Gastrocnemius medialis (tissue), 4 donors: Measurements from ENCODE around the gene SOAT2. TPM values are rescaled to one million over a fixed set of nuclear protein-coding genes. Genes with fewer than 3 reads are reported as not detected.

Experiments
- ATAC-seq, 2 donors: fragments of 150-250 bp; one replicate each; pipeline ENCODE4 v1.9.1; 2016
- DNase-seq, 2 donors: peaks; one replicate each; pipeline ENCODE4 v3.0.0-alpha.2; 2019
- H3K27ac ChIP-seq, 4 donors: fragments of 200-600 bp; sonication (generic); 1 replicate in 1 of 4; 2 replicates in 3 of 4; pipeline ENCODE4 v1.5.1; 2016 to 2018; ENCODE audit warnings: mild to moderate bottlenecking in 2 of 4, moderate library complexity in 1 of 4
- H3K27me3 ChIP-seq, 3 donors: fragments of 200-600 bp; sonication (generic) in 2 of 3; 1 replicate in 1 of 3; 2 replicates in 2 of 3; pipeline versions ENCODE4 v1.5.1 to v1.6.0; 2016 to 2019; ENCODE audit warnings: mild to moderate bottlenecking in 1 of 3, moderate library complexity in 1 of 3
- H3K36me3 ChIP-seq, 2 donors: fragments of 200-600 bp; sonication (generic) in 1 of 2; one replicate each; pipeline ENCODE4 v1.5.1; 2017 to 2018
- H3K4me1 ChIP-seq, 2 donors: fragments of 200-600 bp; sonication (generic) in 1 of 2; one replicate each; pipeline ENCODE4 v1.5.1; 2016 to 2017; ENCODE audit warnings: mild to moderate bottlenecking in 2 of 2
- H3K4me3 ChIP-seq, 4 donors: fragments of 200-600 bp; sonication (generic) in 3 of 4; 1 replicate in 1 of 4; 2 replicates in 3 of 4; pipeline ENCODE4 v1.5.1; 2016 to 2019; ENCODE audit warnings: mild to moderate bottlenecking in 2 of 4
- H3K9me3 ChIP-seq, 3 donors: fragments of 200-600 bp; sonication (generic) in 2 of 3; 1 replicate in 1 of 3; 2 replicates in 2 of 3; pipeline ENCODE4 v1.5.1; 2016 to 2019
- POLR2A ChIP-seq, 2 donors: fragments of 450-650 bp; IDR thresholded peaks; one replicate each; pipeline ENCODE4 v1.6.1; 2017; ENCODE audit warnings: antibody characterized with exemption in 2 of 2, mild to moderate bottlenecking in 2 of 2, moderate library complexity in 2 of 2
- in situ Hi-C, 4 donors: fragments of 200-750 bp; cut with MboI; loops; one replicate each; pipeline versions ENCODE4 v1.15.0 to v1.8.0; 2017; ENCODE audit warnings: low sequenced_read_pairs in 4 of 4
- intact Hi-C: fragments of 100-400 bp; cut with DNase I; formaldehyde crosslinking; loops from one replicate; pipeline ENCODE4 v1.15.1; 2023; ENCODE audit warnings: low total_unique reads
- total RNA-seq, 4 donors: library from RNA; depleted of rRNA; stranded (reverse); fragments of >200 nt; gene quantifications; one replicate each; pipeline versions ENCODE4 v1.1.0 to v1.2.3, GENCODE V29; 2016
- TF ChIP-seq, protein P1 (sequence below), 5 experiments: fragments of 450-650 bp in 3 of 5; fragments of 200-600 bp in 2 of 5; sonication (generic) in 2 of 5; IDR thresholded peaks in 4 of 5; conservative IDR thresholded peaks in 1 of 5; 1 replicate in 4 of 5; 2 replicates in 1 of 5; pipeline ENCODE4 v1.5.1; 2016 to 2019; ENCODE audit warnings: antibody characterized with exemption in 5 of 5, mild to moderate bottlenecking in 3 of 5, moderate library complexity in 3 of 5

The SOAT2 gene
- total RNA-seq, 4 donors from 2014 or later = not detected

DNA sequence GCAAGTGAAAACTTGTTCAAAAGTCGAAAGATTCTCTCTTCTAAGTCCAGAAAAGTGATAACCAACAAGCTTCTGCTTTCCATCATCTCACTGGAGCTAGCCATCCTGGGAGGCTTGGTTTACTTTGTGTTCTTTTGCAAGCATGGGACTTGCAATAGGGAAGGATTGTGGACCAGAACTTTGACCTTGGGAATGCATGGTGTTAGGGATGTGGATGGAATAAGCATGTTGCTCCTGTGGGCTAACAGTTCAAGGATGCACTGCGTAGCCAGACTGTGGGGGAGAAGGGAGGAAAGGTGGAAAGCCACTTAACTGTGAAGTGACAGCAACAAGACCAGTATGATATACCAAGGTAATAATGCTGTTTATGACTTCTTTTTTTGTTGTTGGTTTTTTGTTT lies 28.6 kb downstream of the SOAT2 start:
- no peak for ATAC-seq
- no peak overlapping the region for H3K4me3 ChIP-seq
- H3K9me3 ChIP-seq = no peaks in the 10 kb centered on the region
- TF ChIP-seq POLR2A (IDR thresholded peaks at IDR 0.05) = no peak
- TF ChIP-seq, protein P1, sequence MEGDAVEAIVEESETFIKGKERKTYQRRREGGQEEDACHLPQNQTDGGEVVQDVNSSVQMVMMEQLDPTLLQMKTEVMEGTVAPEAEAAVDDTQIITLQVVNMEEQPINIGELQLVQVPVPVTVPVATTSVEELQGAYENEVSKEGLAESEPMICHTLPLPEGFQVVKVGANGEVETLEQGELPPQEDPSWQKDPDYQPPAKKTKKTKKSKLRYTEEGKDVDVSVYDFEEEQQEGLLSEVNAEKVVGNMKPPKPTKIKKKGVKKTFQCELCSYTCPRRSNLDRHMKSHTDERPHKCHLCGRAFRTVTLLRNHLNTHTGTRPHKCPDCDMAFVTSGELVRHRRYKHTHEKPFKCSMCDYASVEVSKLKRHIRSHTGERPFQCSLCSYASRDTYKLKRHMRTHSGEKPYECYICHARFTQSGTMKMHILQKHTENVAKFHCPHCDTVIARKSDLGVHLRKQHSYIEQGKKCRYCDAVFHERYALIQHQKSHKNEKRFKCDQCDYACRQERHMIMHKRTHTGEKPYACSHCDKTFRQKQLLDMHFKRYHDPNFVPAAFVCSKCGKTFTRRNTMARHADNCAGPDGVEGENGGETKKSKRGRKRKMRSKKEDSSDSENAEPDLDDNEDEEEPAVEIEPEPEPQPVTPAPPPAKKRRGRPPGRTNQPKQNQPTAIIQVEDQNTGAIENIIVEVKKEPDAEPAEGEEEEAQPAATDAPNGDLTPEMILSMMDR (IDR thresholded peaks at IDR 0.05 in 4 of 5, conservative IDR thresholded peaks at IDR 0.05 in 1 of 5) = no peak
- H3K36me3 ChIP-seq = no peaks in the 10 kb centered on the region
- in situ Hi-C loops (no loop called here), intact Hi-C loops (no loop called here)
- H3K4me1 ChIP-seq = no peaks in the 10 kb centered on the region
- DNase-seq = no peak
- H3K27ac ChIP-seq = no peak overlapping the region
- no peaks in the 10 kb centered on the region for H3K27me3 ChIP-seq

DNA sequence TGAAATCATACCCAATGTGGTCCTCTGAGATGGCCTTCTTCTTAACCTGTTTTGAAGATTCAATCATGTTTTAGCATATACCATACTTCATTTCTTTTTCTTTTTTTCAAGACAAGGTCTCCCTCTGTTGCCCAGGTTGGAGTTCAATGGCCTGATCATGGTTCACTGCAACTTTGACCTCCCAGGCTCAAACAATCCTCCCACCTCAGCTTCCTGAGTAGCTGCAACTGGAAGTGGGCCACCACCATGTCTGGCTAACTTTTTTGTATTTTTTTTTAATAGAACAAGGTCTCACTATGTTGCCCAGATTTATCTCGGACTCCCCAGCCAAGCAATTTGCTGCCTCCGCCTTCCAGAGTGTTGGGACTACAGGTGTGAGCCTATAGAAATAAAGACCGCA lies 30.4 kb downstream of the SOAT2 start:
- in situ Hi-C loops (no loop called here), intact Hi-C loops (no loop called here)
- no peaks in the 10 kb centered on the region for H3K36me3 ChIP-seq
- no peak for TF ChIP-seq POLR2A (IDR thresholded peaks at IDR 0.05)
- TF ChIP-seq, protein P1 (IDR thresholded peaks at IDR 0.05 in 4 of 5, conservative IDR thresholded peaks at IDR 0.05 in 1 of 5) = no peak
- no peak overlapping the region for H3K4me3 ChIP-seq
- no peaks in the 10 kb centered on the region for H3K9me3 ChIP-seq
- no peak overlapping the region for H3K27ac ChIP-seq
- no peaks in the 10 kb centered on the region for H3K27me3 ChIP-seq
- H3K4me1 ChIP-seq = no peaks in the 10 kb centered on the region
- no peak for DNase-seq
- no peak for ATAC-seq

DNA sequence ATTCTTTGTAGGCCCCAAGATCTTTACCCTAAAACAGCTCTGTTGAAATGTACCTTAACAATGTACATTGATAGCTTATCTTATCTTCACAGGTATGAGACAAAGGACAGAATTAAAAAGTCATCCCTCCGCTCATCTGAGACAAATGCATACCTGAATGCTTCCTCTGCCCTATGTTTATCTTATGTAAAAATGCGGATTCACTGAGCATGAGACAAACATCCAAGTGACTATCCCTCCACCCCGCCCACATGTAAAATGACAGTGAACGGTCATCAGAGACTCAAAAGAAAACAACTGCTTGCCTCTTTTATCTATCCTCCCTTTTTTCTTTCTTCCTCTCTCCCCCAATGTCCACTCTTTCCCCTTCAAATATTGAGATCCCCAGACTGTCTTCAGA lies 40.1 kb downstream of the SOAT2 start:
- Histone ChIP-seq H3K4me1 (no peaks in the 10 kb centered on the region), H3K36me3 (no peaks in the 10 kb centered on the region), H3K27me3 (no peaks in the 10 kb centered on the region), H3K4me3 (no peak overlapping the region), H3K27ac (no peak overlapping the region), H3K9me3 (no peaks in the 10 kb centered on the region)
- in situ Hi-C loops (no loop called here), intact Hi-C loops (no loop called here)
- ATAC-seq (no peak), DNase-seq (no peak)
- TF ChIP-seq POLR2A (IDR thresholded peaks at IDR 0.05) = no peak
- TF ChIP-seq, protein P1 (IDR thresholded peaks at IDR 0.05 in 4 of 5, conservative IDR thresholded peaks at IDR 0.05 in 1 of 5) = no peak

DNA sequence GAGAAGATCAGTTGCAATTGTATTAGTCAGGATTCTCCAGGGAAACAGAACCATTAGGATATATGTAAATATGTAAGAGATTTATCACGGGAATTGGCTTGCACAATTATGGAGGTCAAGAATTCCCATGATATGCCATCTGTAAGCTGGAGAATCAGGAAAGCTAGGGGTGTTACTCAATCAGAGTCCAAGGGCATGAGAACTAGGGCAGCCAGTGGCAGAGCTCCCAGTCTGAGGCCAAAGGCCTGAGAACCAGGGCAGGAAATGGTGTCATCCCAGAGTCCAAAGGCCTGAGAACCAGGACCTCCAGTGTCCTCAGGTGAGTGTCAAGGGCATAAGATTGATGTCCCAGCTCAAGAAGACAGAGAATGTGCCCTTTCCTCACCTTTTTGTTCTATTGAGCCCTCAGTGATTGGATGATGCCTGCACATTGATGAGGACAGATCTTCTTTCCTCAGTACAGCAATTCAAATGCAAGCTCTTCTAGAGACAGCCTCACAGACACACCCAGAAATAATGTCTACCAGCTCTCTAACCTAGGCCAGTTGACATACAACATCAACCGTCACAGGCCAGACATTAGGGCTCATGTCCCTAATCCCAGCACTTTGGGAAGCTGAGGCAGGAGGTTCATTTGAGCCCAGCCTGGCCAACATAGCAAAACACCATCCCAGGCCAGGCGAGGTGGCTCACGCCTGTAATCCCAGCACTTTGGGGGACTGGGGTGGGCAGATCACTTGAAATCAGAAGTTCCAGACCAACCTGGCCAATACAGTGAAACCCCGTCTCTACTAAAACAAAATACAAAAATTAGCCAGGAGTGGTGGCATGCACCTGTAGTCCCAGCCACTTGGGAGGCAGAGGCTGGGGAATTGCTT lies 42.3 kb downstream of the SOAT2 start:
- in situ Hi-C loops = no loop called here
- H3K27me3 ChIP-seq = no peaks in the 10 kb centered on the region
- DNase-seq (no peak), ATAC-seq (no peak)
- no peaks in the 10 kb centered on the region for H3K4me1 ChIP-seq
- no peaks in the 10 kb centered on the region for H3K36me3 ChIP-seq
- H3K27ac ChIP-seq = no peak overlapping the region
- TF ChIP-seq POLR2A (IDR thresholded peaks at IDR 0.05) = no peak
- intact Hi-C loops = no loop called here
- H3K4me3 ChIP-seq = no peak overlapping the region
- no peaks in the 10 kb centered on the region for H3K9me3 ChIP-seq

DNA sequence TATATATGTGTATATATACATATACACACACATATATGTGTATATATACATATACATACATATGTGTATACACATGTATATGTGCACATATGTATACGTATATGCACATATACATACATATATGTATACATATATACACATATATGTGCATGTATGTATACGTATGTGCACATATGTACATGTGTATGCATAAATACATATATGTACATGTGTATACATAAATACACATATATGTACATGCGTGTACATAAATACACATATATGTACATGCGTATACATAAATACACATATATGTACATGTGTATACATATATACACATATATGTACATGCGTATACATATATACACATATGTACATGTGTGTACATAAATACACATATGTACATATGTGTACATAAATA lies 43.9 kb downstream of the SOAT2 start:
- TF ChIP-seq POLR2A (IDR thresholded peaks at IDR 0.05) = no peak
- ATAC-seq = no peak
- Histone ChIP-seq H3K27me3 (no peaks in the 10 kb centered on the region), H3K9me3 (no peaks in the 10 kb centered on the region), H3K4me3 (no peak overlapping the region), H3K27ac (no peak overlapping the region), H3K36me3 (no peaks in the 10 kb centered on the region), H3K4me1 (no peaks in the 10 kb centered on the region)
- intact Hi-C loops (no loop called here), in situ Hi-C loops (no loop called here)
- DNase-seq = no peak
